Neural cell (in vitro differentiated cells): ENCODE measurements around the gene NEDD1. TPM values are rescaled to one million over a fixed set of nuclear protein-coding genes. Genes with fewer than 3 reads are reported as not detected.

ENCODE experiments used
- H2AFZ ChIP-seq: fragments of 200-600, 300-800 bp; sonication (generic), shearing (Covaris generic); 2 replicates; pipeline ENCODE4 v1.6.0; 2014; ENCODE audit warnings: low read depth, mild to moderate bottlenecking, antibody characterized with exemption, low read length, moderate library complexity
- H3F3A ChIP-seq: fragments of 200-600 bp; shearing (Covaris generic); 2 replicates; pipeline ENCODE4 v1.6.1; 2016; ENCODE audit warnings: mild to moderate bottlenecking, moderate library complexity, mixed read lengths, antibody characterized with exemption, low read length; ENCODE audit not compliant: insufficient read depth, poor library complexity, severe bottlenecking
- H3K27ac ChIP-seq: fragments of 200-600, 300-800 bp; sonication (generic), shearing (Covaris generic); 2 replicates; pipeline ENCODE4 v1.5.1; 2014; ENCODE audit warnings: mild to moderate bottlenecking, low read length, moderate library complexity
- H3K27me3 ChIP-seq: fragments of 300-800, 200-600 bp; sonication (generic), shearing (Covaris generic); 2 replicates; pipeline ENCODE4 v1.6.0; 2014; ENCODE audit warnings: mild to moderate bottlenecking, low read depth, low read length, moderate library complexity; ENCODE audit not compliant: insufficient read depth
- H3K36me3 ChIP-seq: fragments of 300-800, 200-600 bp; sonication (generic), shearing (Covaris generic); 2 replicates; pipeline ENCODE4 v1.5.1; 2014; ENCODE audit warnings: mild to moderate bottlenecking, antibody characterized with exemption, low read length, moderate library complexity; ENCODE audit not compliant: insufficient read depth
- H3K4me2 ChIP-seq: fragments of 300-800, 200-600 bp; sonication (generic), shearing (Covaris generic); 2 replicates; pipeline ENCODE4 v1.6.0; 2014; ENCODE audit warnings: mild to moderate bottlenecking, low read length
- H3K4me3 ChIP-seq: fragments of 300-800, 200-600 bp; sonication (generic), shearing (Covaris generic); 2 replicates; pipeline ENCODE4 v1.5.1; 2014; ENCODE audit warnings: mild to moderate bottlenecking, low read length, moderate library complexity
- H3K79me2 ChIP-seq: fragments of 200-600 bp; shearing (Covaris generic); replicated peaks from 2 replicates; pipeline ENCODE4 v1.6.0; 2014; ENCODE audit warnings: mild to moderate bottlenecking, low read length, moderate library complexity; ENCODE audit not compliant: insufficient read depth
- H3K9ac ChIP-seq: fragments of 300-800, 200-600 bp; sonication (generic), shearing (Covaris generic); 2 replicates; pipeline ENCODE4 v1.6.1; 2016; ENCODE audit warnings: mild to moderate bottlenecking, low read length, mixed read lengths
- H3K9me2 ChIP-seq: fragments of 200-600 bp; shearing (Covaris generic); 2 replicates; pipeline ENCODE4 v1.6.1; 2016; ENCODE audit warnings: mild to moderate bottlenecking, low read length, mixed read lengths; ENCODE audit not compliant: insufficient read depth
- H3K9me3 ChIP-seq: fragments of 200-600, 300-800 bp; sonication (generic), shearing (Covaris generic); 2 replicates; pipeline ENCODE4 v1.6.1; 2016; ENCODE audit warnings: mild to moderate bottlenecking, mixed run types, low read length, moderate library complexity, mixed read lengths
- H4K20me1 ChIP-seq: fragments of 200-600 bp; shearing (Covaris generic); 2 replicates; pipeline ENCODE4 v1.6.1; 2016; ENCODE audit warnings: mild to moderate bottlenecking, mixed run types; ENCODE audit not compliant: insufficient read depth
- EP300 ChIP-seq: fragments of 450-650 bp; conservative IDR thresholded peaks from 2 replicates; pipeline ENCODE4 v1.6.1; 2014; ENCODE audit warnings: antibody characterized with exemption, mild to moderate bottlenecking, moderate library complexity; ENCODE audit not compliant: poor library complexity, severe bottlenecking
- EZH2 ChIP-seq: fragments of 200-600, 300-800 bp; shearing (Covaris generic), sonication (generic); IDR thresholded peaks from 2 replicates; pipeline ENCODE4 v1.6.1; 2014; ENCODE audit warnings: antibody characterized with exemption, low read length, borderline replicate concordance, mild to moderate bottlenecking; ENCODE audit not compliant: insufficient read depth, poor library complexity, severe bottlenecking
- MXI1 ChIP-seq: fragments of 450-650 bp; conservative IDR thresholded peaks from 2 replicates; pipeline ENCODE4 v1.6.1; 2014; ENCODE audit warnings: antibody characterized with exemption, mild to moderate bottlenecking; ENCODE audit not compliant: poor library complexity, severe bottlenecking
- POLR2AphosphoS5 ChIP-seq: IDR thresholded peaks from 2 replicates; pipeline ENCODE4 v1.6.1; 2012
- RAD21 ChIP-seq: fragments of 450-650 bp; conservative IDR thresholded peaks from 2 replicates; pipeline ENCODE4 v1.6.1; 2014; ENCODE audit warnings: antibody characterized with exemption, mild to moderate bottlenecking, moderate library complexity
- SMC3 ChIP-seq: fragments of 450-650 bp; conservative IDR thresholded peaks from 2 replicates; pipeline ENCODE4 v1.6.1; 2014; ENCODE audit warnings: antibody characterized with exemption, mild to moderate bottlenecking, moderate library complexity; ENCODE audit not compliant: poor library complexity
- TAF1 ChIP-seq: IDR thresholded peaks from 2 replicates; pipeline ENCODE4 v1.6.1; 2012; ENCODE audit warnings: low read depth
- polyA plus RNA-seq: library from polyadenylated mRNA; depleted of rRNA; stranded (reverse); fragments of >200 nt; gene quantifications from 2 replicates; pipeline ENCODE4 v1.2.3, GENCODE V29; 2014
- TF ChIP-seq, protein P1 (sequence below): IDR thresholded peaks from 2 replicates; pipeline ENCODE4 v1.6.1; 2012; ENCODE audit warnings: borderline replicate concordance
- TF ChIP-seq, protein P2 (sequence below): fragments of 450-650 bp; IDR thresholded peaks from 2 replicates; pipeline ENCODE4 v1.5.1; 2014; ENCODE audit warnings: antibody characterized with exemption, mild to moderate bottlenecking, moderate library complexity; ENCODE audit not compliant: poor library complexity, severe bottlenecking

The NEDD1 gene
- polyA plus RNA-seq, 1 donor from 2014 or later = 3.8 TPM

DNA sequence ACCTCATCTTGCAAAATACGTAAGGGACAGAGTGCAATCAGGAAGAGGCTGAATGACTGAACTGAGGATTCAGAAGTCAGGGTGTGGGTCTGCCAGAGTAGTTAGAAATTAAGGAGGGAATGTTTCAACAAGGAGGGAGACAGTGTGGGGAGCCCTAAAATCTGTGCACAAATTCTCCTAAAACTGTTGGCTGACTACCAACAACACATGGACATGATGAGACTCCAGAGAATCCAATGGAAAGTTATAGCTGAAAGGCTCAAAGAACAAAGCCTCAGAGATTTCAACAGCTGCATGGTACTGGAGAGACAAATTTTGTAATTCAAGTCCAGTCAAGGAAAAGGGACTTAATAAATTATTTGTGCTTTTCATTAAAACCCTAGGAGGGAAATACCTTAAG is 36.1 kb upstream of the NEDD1 start:
- Histone ChIP-seq H3K27ac (no peak overlapping the region), H3K36me3 (no peaks in the 10 kb centered on the region), H3K27me3 (no peaks in the 10 kb centered on the region), H3K9me3 (no peaks in the 10 kb centered on the region), H3K9me2 (no peaks in the 10 kb centered on the region), H2AFZ (no peak overlapping the region), H3K79me2 (no peaks in the 10 kb centered on the region), H3K4me3 (no peak overlapping the region), H3F3A (no peaks in the 10 kb centered on the region), H3K9ac (no peak overlapping the region), H3K4me2 (no peak overlapping the region), H4K20me1 (no peaks in the 10 kb centered on the region)
- TF ChIP-seq, protein P1, sequence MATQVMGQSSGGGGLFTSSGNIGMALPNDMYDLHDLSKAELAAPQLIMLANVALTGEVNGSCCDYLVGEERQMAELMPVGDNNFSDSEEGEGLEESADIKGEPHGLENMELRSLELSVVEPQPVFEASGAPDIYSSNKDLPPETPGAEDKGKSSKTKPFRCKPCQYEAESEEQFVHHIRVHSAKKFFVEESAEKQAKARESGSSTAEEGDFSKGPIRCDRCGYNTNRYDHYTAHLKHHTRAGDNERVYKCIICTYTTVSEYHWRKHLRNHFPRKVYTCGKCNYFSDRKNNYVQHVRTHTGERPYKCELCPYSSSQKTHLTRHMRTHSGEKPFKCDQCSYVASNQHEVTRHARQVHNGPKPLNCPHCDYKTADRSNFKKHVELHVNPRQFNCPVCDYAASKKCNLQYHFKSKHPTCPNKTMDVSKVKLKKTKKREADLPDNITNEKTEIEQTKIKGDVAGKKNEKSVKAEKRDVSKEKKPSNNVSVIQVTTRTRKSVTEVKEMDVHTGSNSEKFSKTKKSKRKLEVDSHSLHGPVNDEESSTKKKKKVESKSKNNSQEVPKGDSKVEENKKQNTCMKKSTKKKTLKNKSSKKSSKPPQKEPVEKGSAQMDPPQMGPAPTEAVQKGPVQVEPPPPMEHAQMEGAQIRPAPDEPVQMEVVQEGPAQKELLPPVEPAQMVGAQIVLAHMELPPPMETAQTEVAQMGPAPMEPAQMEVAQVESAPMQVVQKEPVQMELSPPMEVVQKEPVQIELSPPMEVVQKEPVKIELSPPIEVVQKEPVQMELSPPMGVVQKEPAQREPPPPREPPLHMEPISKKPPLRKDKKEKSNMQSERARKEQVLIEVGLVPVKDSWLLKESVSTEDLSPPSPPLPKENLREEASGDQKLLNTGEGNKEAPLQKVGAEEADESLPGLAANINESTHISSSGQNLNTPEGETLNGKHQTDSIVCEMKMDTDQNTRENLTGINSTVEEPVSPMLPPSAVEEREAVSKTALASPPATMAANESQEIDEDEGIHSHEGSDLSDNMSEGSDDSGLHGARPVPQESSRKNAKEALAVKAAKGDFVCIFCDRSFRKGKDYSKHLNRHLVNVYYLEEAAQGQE = no peak
- TF ChIP-seq EP300 (no peak), MXI1 (no peak), EZH2 (no peak), RAD21 (no peak), TAF1 (no peak), POLR2AphosphoS5 (no peak), SMC3 (no peak)
- TF ChIP-seq, protein P2, sequence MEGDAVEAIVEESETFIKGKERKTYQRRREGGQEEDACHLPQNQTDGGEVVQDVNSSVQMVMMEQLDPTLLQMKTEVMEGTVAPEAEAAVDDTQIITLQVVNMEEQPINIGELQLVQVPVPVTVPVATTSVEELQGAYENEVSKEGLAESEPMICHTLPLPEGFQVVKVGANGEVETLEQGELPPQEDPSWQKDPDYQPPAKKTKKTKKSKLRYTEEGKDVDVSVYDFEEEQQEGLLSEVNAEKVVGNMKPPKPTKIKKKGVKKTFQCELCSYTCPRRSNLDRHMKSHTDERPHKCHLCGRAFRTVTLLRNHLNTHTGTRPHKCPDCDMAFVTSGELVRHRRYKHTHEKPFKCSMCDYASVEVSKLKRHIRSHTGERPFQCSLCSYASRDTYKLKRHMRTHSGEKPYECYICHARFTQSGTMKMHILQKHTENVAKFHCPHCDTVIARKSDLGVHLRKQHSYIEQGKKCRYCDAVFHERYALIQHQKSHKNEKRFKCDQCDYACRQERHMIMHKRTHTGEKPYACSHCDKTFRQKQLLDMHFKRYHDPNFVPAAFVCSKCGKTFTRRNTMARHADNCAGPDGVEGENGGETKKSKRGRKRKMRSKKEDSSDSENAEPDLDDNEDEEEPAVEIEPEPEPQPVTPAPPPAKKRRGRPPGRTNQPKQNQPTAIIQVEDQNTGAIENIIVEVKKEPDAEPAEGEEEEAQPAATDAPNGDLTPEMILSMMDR = no peak

DNA sequence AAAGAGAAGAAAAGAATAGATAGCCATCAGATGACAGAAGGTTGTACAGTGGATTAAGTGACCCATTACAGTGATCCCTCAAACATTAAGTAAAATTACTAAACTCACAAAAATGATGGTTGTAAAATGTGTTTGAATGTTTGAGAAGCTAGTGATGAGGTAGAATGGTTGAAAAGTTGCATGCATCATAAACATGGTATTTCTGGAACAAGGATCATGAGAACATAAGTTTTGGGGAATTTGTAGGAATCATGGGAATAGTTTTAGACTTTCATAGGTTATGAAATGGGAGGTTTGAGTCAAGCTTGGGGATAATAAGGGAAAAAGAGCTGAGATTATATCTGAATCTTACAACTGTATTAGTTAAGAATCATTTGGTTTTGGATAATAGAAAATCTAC is 34.1 kb upstream of the NEDD1 start:
- no peak for TF ChIP-seq TAF1
- TF ChIP-seq MXI1 = no peak
- TF ChIP-seq SMC3 = no peak
- TF ChIP-seq POLR2AphosphoS5 = no peak
- TF ChIP-seq EP300 = no peak
- TF ChIP-seq, protein P2 = no peak
- no peak for TF ChIP-seq RAD21
- Histone ChIP-seq H4K20me1 (no peaks in the 10 kb centered on the region), H3K27me3 (no peaks in the 10 kb centered on the region), H3F3A (no peaks in the 10 kb centered on the region), H3K36me3 (no peaks in the 10 kb centered on the region), H3K9ac (no peak overlapping the region), H3K27ac (no peak overlapping the region), H3K4me3 (no peak overlapping the region), H3K4me2 (no peak overlapping the region), H3K9me3 (no peaks in the 10 kb centered on the region), H3K79me2 (no peaks in the 10 kb centered on the region), H3K9me2 (no peaks in the 10 kb centered on the region), H2AFZ (no peak overlapping the region)
